Body of pancreas (tissue), 4 donors: ENCODE data around the gene SMYD4.

Experiments
- POLR2A ChIP-seq, 3 donors: fragments of 450-650 bp; IDR thresholded peaks; one replicate each; pipeline ENCODE4 v1.6.1; 2016; ENCODE audit warnings: antibody characterized with exemption in 3 of 3, mild to moderate bottlenecking in 2 of 3
- TF ChIP-seq, protein P1 (sequence below), 7 experiments: fragments of 450-650 bp in 4 of 7; fragments of 200-600 bp in 3 of 7; sonication (generic) in 3 of 7; IDR thresholded peaks; one replicate each; pipeline ENCODE4 v1.5.1; 2016 to 2019; ENCODE audit warnings: antibody characterized with exemption in 7 of 7

DNA sequence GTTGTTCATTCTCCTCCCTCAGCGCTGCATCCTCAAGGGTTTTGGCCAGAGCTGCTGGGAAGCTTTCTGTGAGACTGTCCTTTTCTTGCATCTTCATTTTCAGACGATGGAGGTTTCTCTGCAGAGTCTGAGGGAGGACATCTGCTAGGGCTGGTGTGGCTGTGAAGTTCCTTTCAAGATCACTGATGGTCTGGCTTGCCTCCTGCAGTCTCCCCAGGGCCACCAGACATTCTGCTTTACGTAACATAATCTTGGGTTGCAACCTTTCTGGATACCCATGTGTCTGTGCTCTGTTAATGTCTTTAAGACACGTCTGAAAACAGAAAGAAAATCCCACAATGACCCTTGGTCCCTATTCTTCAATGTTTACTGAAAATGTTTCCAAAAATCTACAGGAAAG lies 29.0 kb downstream of the SMYD4 start:
- TF ChIP-seq, protein P1, sequence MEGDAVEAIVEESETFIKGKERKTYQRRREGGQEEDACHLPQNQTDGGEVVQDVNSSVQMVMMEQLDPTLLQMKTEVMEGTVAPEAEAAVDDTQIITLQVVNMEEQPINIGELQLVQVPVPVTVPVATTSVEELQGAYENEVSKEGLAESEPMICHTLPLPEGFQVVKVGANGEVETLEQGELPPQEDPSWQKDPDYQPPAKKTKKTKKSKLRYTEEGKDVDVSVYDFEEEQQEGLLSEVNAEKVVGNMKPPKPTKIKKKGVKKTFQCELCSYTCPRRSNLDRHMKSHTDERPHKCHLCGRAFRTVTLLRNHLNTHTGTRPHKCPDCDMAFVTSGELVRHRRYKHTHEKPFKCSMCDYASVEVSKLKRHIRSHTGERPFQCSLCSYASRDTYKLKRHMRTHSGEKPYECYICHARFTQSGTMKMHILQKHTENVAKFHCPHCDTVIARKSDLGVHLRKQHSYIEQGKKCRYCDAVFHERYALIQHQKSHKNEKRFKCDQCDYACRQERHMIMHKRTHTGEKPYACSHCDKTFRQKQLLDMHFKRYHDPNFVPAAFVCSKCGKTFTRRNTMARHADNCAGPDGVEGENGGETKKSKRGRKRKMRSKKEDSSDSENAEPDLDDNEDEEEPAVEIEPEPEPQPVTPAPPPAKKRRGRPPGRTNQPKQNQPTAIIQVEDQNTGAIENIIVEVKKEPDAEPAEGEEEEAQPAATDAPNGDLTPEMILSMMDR (IDR thresholded peaks at IDR 0.05), result no peak
- TF ChIP-seq POLR2A (IDR thresholded peaks at IDR 0.05), result no peak
